A549 (cell line): Measurements from ENCODE around the gene PATE1. TPM values are rescaled to one million over a fixed set of nuclear protein-coding genes. Genes with fewer than 3 reads are reported as not detected.

Source experiments
- ATAC-seq, 2 experiments: fragments of 200-7000 bp in 1 of 2; fragments of >200 bp in 1 of 2; cut with Nextera tagmentation in 1 of 2; cut with Tn5 transposase in 1 of 2; 3 replicates each; pipeline versions ENCODE4 v1.8.0 to v1.9.1; 2018 to 2020; ENCODE audit warnings: mild to moderate bottlenecking in 1 of 2, moderate library complexity in 1 of 2
- CTCF ChIA-PET: fragments of 300-600 bp; sonication (Branson Sonifier 250); formaldehyde crosslinking; extraction: SDS; loops from one replicate; lab custom pipeline; 2021; ENCODE audit warnings: antibody characterized with exemption, inconsistent platforms; lab: Yijun Ruan, JAX
- POLR2A ChIA-PET: fragments of 350-600 bp; formaldehyde crosslinking; extraction: SDS; loops from one replicate; lab custom pipeline; 2021; ENCODE audit warnings: antibody characterized with exemption, inconsistent platforms; lab: Yijun Ruan, JAX
- DNase-seq, 2 experiments: peaks; one replicate each; pipeline versions ENCODE4 v3.0.0 to v3.0.0-alpha.2; 2011 to 2016; ENCODE audit warnings: low read depth in 1 of 2, low spot score in 1 of 2
- FAIRE-seq: peaks from 2 replicates; lab custom pipeline; 2011; peaks lifted over from hg19 to GRCh38; lab: Jason Lieb, UNC
- H3K27ac ChIP-seq, 2 experiments: fragments of >200 bp; sonication (Bioruptor Twin); formaldehyde crosslinking; 3 replicates each; pipeline ENCODE4 v1.5.1; 2016 to 2017
- H3K4me1 ChIP-seq: fragments of >200 bp; sonication (Bioruptor Twin); formaldehyde crosslinking; 3 replicates; pipeline ENCODE4 v1.6.1; 2016
- H3K4me2 ChIP-seq: fragments of >200 bp; sonication (Bioruptor Twin); formaldehyde crosslinking; 3 replicates; pipeline ENCODE4 v1.6.1; 2016
- H3K4me3 ChIP-seq: fragments of >200 bp; sonication (Bioruptor Twin); formaldehyde crosslinking; 3 replicates; pipeline ENCODE4 v1.5.1; 2016
- H3K9me3 ChIP-seq: fragments of >200 bp; sonication (Bioruptor Twin); formaldehyde crosslinking; 3 replicates; pipeline ENCODE4 v1.6.1; 2016
- BCL3 ChIP-seq: fragments of >200 bp; sonication (Bioruptor Twin); formaldehyde crosslinking; IDR thresholded peaks from 3 replicates; pipeline ENCODE4 v1.6.1; 2016
- CHD4 ChIP-seq: fragments of 200-600 bp; sonication (generic); IDR thresholded peaks from 2 replicates; pipeline ENCODE4 v1.6.1; 2016; ENCODE audit warnings: antibody characterized with exemption, mild to moderate bottlenecking, borderline replicate concordance
- CTCF ChIP-seq: fragments of >200 bp; sonication (Bioruptor Twin); formaldehyde crosslinking; IDR thresholded peaks from 3 replicates; pipeline ENCODE4 v1.5.1; 2016
- ESRRA ChIP-seq: fragments of 150-350 bp; IDR thresholded peaks from 2 replicates; pipeline ENCODE4 v1.6.1; 2014; ENCODE audit warnings: mild to moderate bottlenecking, low read length, borderline replicate concordance
- GATA3 ChIP-seq: IDR thresholded peaks from 2 replicates; pipeline ENCODE4 v1.6.1; 2012; ENCODE audit warnings: borderline replicate concordance
- HES2 ChIP-seq: fragments of >200 bp; sonication (Bioruptor Twin); formaldehyde crosslinking; IDR thresholded peaks from 2 replicates; pipeline ENCODE4 v1.6.1; 2016
- PBX3 ChIP-seq: IDR thresholded peaks from 2 replicates; pipeline ENCODE4 v1.6.1; 2012
- POLR2A ChIP-seq: IDR thresholded peaks from 2 replicates; pipeline ENCODE4 v1.6.1; 2012; ENCODE audit warnings: mild to moderate bottlenecking, low read length
- POLR2AphosphoS2 ChIP-seq: conservative IDR thresholded peaks from 2 replicates; pipeline ENCODE4 v1.6.1; 2012; ENCODE audit warnings: low read length, improper control_type of control experiment, inconsistent platforms
- RAD21 ChIP-seq, 2 experiments: fragments of >200 bp in 1 of 2; sonication (Bioruptor Twin) in 1 of 2; formaldehyde crosslinking in 1 of 2; IDR thresholded peaks in 1 of 2; conservative IDR thresholded peaks in 1 of 2; 2 replicates in 1 of 2; 3 replicates in 1 of 2; pipeline ENCODE4 v1.6.1; 2012 to 2018; ENCODE audit warnings: inconsistent platforms in 1 of 2
- REST ChIP-seq: fragments of 200-600 bp; sonication (generic); IDR thresholded peaks from 2 replicates; pipeline ENCODE4 v1.6.1; 2016; ENCODE audit warnings: antibody characterized with exemption, mild to moderate bottlenecking, moderate library complexity
- SMC3 ChIP-seq: fragments of >200 bp; sonication (Bioruptor Twin); formaldehyde crosslinking; IDR thresholded peaks from 3 replicates; pipeline ENCODE4 v1.6.1; 2018; ENCODE audit warnings: inconsistent platforms
- TFCP2L1 ChIP-seq: fragments of 250-450 bp; sonication (Bioruptor Pico); IDR thresholded peaks from 2 replicates; pipeline ENCODE4 v1.5.0; 2021; ENCODE audit warnings: mild to moderate bottlenecking
- TP53 ChIP-seq: fragments of 250-450 bp; sonication (Bioruptor Pico); IDR thresholded peaks from 2 replicates; pipeline ENCODE4 v1.5.0; 2021; ENCODE audit warnings: mild to moderate bottlenecking, moderate library complexity
- WGBS: methylation state at CpG from one replicate; pipeline ENCODE4 v1.1.6; 2017; ENCODE audit errors: missing lambda C conversion rate; 5-methylcytosine and 5-hydroxymethylcytosine counted together
- polyA plus RNA-seq, 4 experiments: library from polyadenylated mRNA; depleted of rRNA in 3 of 4; stranded (reverse); fragments of >200 nt; fragmentation: RNase III in 1 of 4; extraction: RNeasy Plus Mini Kit Qiagen cat#74134 plus additional on column Dnase treatment in 1 of 4; gene quantifications; 2 replicates in 3 of 4; 3 replicates in 1 of 4; pipeline ENCODE4 v1.2.3, GENCODE V29; 2011 to 2017

The PATE1 gene
- polyA plus RNA-seq, 2 of the 4 experiments (the other 2 are of a cell fraction): not detected

GRCh38 chr11:125720781-125721180, 25.3 kb upstream of the PATE1 start (continued):
- TF ChIP-seq REST (no peak), POLR2A (no peak), ESRRA (no peak), POLR2AphosphoS2 (no peak), GATA3 (no peak), CHD4 (no peak)

GRCh38 chr11:125724125-125724524, 22.0 kb upstream of the PATE1 start:
- Histone ChIP-seq H3K4me3 (no peak overlapping the region), H3K4me1 (no peaks in the 10 kb centered on the region), H3K4me2 (no peak overlapping the region), H3K27ac (no peak overlapping the region), H3K9me3 (no peaks in the 10 kb centered on the region)
- ATAC-seq (peak; percentile 59 to 77; a peak in 4 of 6 replicates), DNase-seq (peak in 1 of 2 experiments; percentile 30), FAIRE-seq (no peak)
- ChIA-PET CTCF (interaction anchor here (0.9 to 1.0 kb wide), 2 partner anchors 151 to 469 kb away, joined by 3 to 5 read pairs; no protein-coding TSS in a partner anchor), POLR2A (no interaction called here)
- 0 out of 3 replicates have a peak, but pooled peaks have one; percentile 8 for TF ChIP-seq CTCF
- TF ChIP-seq HES2: no peak
- TF ChIP-seq RAD21 (conservative IDR thresholded peaks at IDR 0.05 in 1 of 2, IDR thresholded peaks at IDR 0.05 in 1 of 2): peak; percentile 14 to 39; a peak in 2 of 5 replicates
- TF ChIP-seq SMC3: no peak
- WGBS: 55% methylated on average over 1 of the region's 1 CpG

- Histone ChIP-seq H3K4me2 (no peak overlapping the region), H3K4me1 (no peaks in the 10 kb centered on the region)
- 7% methylated on average over 3 of the region's 3 CpGs for WGBS
- CTCF ChIA-PET: no interaction called here
- TF ChIP-seq TP53: no peak
- TF ChIP-seq, all 56 proteins: peak for 0
- DNase-seq (no peak), ATAC-seq (no peak), FAIRE-seq (no peak)
- Histone ChIP-seq H3K9me3 (no peaks in the 10 kb centered on the region), H3K27ac (no peak overlapping the region), H3K4me3 (no peak overlapping the region)
- POLR2A ChIA-PET: no interaction called here
Measured at GRCh38 chr11:125728969-125729368, 17.1 kb upstream of the PATE1 start.

GRCh38 chr11:125740617-125741016, 5.5 kb upstream of the PATE1 start:
- DNase-seq (no peak), ATAC-seq (no peak), FAIRE-seq (no peak)
- Histone ChIP-seq H3K27ac (no peak overlapping the region), H3K4me3 (no peak overlapping the region), H3K4me2 (no peak overlapping the region), H3K4me1 (no peaks in the 10 kb centered on the region), H3K9me3 (no peaks in the 10 kb centered on the region)
- ChIA-PET POLR2A (no interaction called here), CTCF (no interaction called here)
- TF ChIP-seq BCL3 (no peak), ESRRA (no peak), TFCP2L1 (CRISPR knock-in tag) (no peak), PBX3 (no peak)
